HEK293 (cell line): ENCODE measurements around the gene FOXP3.

Source experiments
- BCL11A ChIP-seq: fragments of 450-650 bp; formaldehyde crosslinking; IDR thresholded peaks from 2 replicates; pipeline ENCODE4 v1.5.1; 2016; ENCODE audit warnings: low read depth, missing biosample characterization, missing genetic modification characterization
- CTCF ChIP-seq: fragments of 450-650 bp; formaldehyde crosslinking; IDR thresholded peaks from 2 replicates; pipeline ENCODE4 v1.5.1; 2016; ENCODE audit warnings: missing biosample characterization, missing genetic modification characterization
- KLF16 ChIP-seq: fragments of 450-650 bp; formaldehyde crosslinking; IDR thresholded peaks from 2 replicates; pipeline ENCODE4 v1.5.1; 2017; ENCODE audit warnings: missing biosample characterization, missing genetic modification characterization
- MZF1 ChIP-seq: fragments of 450-650 bp; formaldehyde crosslinking; IDR thresholded peaks from 2 replicates; pipeline ENCODE4 v1.5.1; 2017; ENCODE audit warnings: missing biosample characterization, missing genetic modification characterization, borderline replicate concordance
- REPIN1 ChIP-seq: fragments of 450-650 bp; formaldehyde crosslinking; IDR thresholded peaks from 2 replicates; pipeline ENCODE4 v1.5.1; 2017; ENCODE audit warnings: missing biosample characterization, missing genetic modification characterization, low read depth
- ZBTB21 ChIP-seq: fragments of 450-650 bp; formaldehyde crosslinking; IDR thresholded peaks from 2 replicates; pipeline ENCODE4 v1.5.1; 2017; ENCODE audit warnings: missing biosample characterization, missing genetic modification characterization
- ZBTB49 ChIP-seq: fragments of 450-650 bp; formaldehyde crosslinking; IDR thresholded peaks from 2 replicates; pipeline ENCODE4 v1.5.1; 2016; ENCODE audit warnings: missing biosample characterization, missing genetic modification characterization, low read depth
- ZNF324 ChIP-seq: fragments of 450-650 bp; formaldehyde crosslinking; IDR thresholded peaks from 2 replicates; pipeline ENCODE4 v1.5.1; 2016; ENCODE audit warnings: missing biosample characterization, missing genetic modification characterization
- ZNF426 ChIP-seq: fragments of 450-650 bp; formaldehyde crosslinking; IDR thresholded peaks from 2 replicates; pipeline ENCODE4 v1.5.1; 2017; ENCODE audit warnings: missing biosample characterization, missing genetic modification characterization, mild to moderate bottlenecking, inconsistent platforms, moderate library complexity
- ZNF48 ChIP-seq: fragments of 450-650 bp; formaldehyde crosslinking; IDR thresholded peaks from 2 replicates; pipeline ENCODE4 v1.5.1; 2016; ENCODE audit warnings: missing biosample characterization, missing genetic modification characterization
- ZNF776 ChIP-seq: fragments of 450-650 bp; formaldehyde crosslinking; IDR thresholded peaks from 2 replicates; pipeline ENCODE4 v1.5.0; 2017; ENCODE audit warnings: missing biosample characterization, missing genetic modification characterization, borderline replicate concordance

GRCh38 chrX:49290215-49290614 is 25.7 kb upstream of the FOXP3 start:
- no peak for TF ChIP-seq ZNF48 (tag by site-specific recombination)
- no peak for TF ChIP-seq ZNF776 (tag by site-specific recombination)
- TF ChIP-seq CTCF (tag by site-specific recombination): no peak
- TF ChIP-seq REPIN1 (tag by site-specific recombination): no peak
- TF ChIP-seq MZF1 (tag by site-specific recombination): no peak
- TF ChIP-seq BCL11A (tag by site-specific recombination): no peak
- no peak for TF ChIP-seq KLF16 (tag by site-specific recombination)
- TF ChIP-seq ZNF426: no peak
- TF ChIP-seq ZNF324 (tag by site-specific recombination): no peak
- no peak for TF ChIP-seq ZBTB21 (tag by site-specific recombination)
- TF ChIP-seq ZBTB49 (tag by site-specific recombination): no peak
